ENCODE measurements around the gene IST1. TPM values are rescaled to one million over a fixed set of nuclear protein-coding genes. Genes with fewer than 3 reads are reported as not detected.

IST1 gene
- total and polyA plus RNA-seq, 4 donors = 33.8 to 95.3 (median 53.5) TPM

GRCh38 chr16:71971571-71971970 is 76.2 kb downstream of the IST1 start:
- Histone ChIP-seq H3K9me3 (ENCODE audit: control insufficient read depth in 4 of 4, low read length in 3 of 4) (no peaks in the 10 kb centered on the region), H3K4me1 (ENCODE audit: control insufficient read depth in 4 of 4, insufficient read depth in 4 of 4, low read length in 3 of 4) (no peaks in the 10 kb centered on the region), H3K36me3 (ENCODE audit: control insufficient read depth in 4 of 4, insufficient read depth in 3 of 4, low read depth in 1 of 4, low read length in 3 of 4) (peaks cover 0 to 7% (median 0%) of the 10 kb centered on the region in 4 donors), H3K9ac (ENCODE audit: low read depth in 1 of 2, low read length in 2 of 2) (no peak overlapping the region), H3K27ac (ENCODE audit: low read depth in 1 of 2, low read length in 2 of 2) (no peak overlapping the region), H3K27me3 (ENCODE audit: control insufficient read depth in 4 of 4, insufficient read depth in 4 of 4, low read length in 3 of 4) (no peaks in the 10 kb centered on the region), H3K4me3 (ENCODE audit: low read depth in 1 of 3, low read length in 3 of 3) (no peak overlapping the region)
- TF ChIP-seq HNF4A (conservative IDR thresholded peaks at IDR 0.05) (no peak), REST (IDR thresholded peaks at IDR 0.05) (no peak), NR2F2 (IDR thresholded peaks at IDR 0.05) (no peak), EGR1 (IDR thresholded peaks at IDR 0.05; ENCODE audit: low read depth in 2 of 2) (no peak), RXRA (IDR thresholded peaks at IDR 0.05) (no peak), GABPA (IDR thresholded peaks at IDR 0.05 in 1 of 2, conservative IDR thresholded peaks at IDR 0.05 in 1 of 2) (no peak), HNF4G (IDR thresholded peaks at IDR 0.05) (no peak), YY1 (IDR thresholded peaks at IDR 0.05) (no peak), ZBTB33 (IDR thresholded peaks at IDR 0.05) (no peak), RAD21 (IDR thresholded peaks at IDR 0.05) (no peak), TAF1 (conservative IDR thresholded peaks at IDR 0.05) (no peak), FOXA2 (IDR thresholded peaks at IDR 0.05) (no peak), FOXA1 (IDR thresholded peaks at IDR 0.05) (no peak), JUND (IDR thresholded peaks at IDR 0.05) (no peak), ATF3 (IDR thresholded peaks at IDR 0.05) (no peak), MAX (IDR thresholded peaks at IDR 0.05) (no peak), CTCF (IDR thresholded peaks at IDR 0.05; ENCODE audit: low read depth, low read length, missing input control) (no peak)
- 92% methylated on average over 4 of the region's 4 CpGs for WGBS
- DNase-seq (ENCODE audit: low spot score) = no peak

- Histone ChIP-seq H3K36me3 (ENCODE audit: control insufficient read depth in 4 of 4, insufficient read depth in 3 of 4, low read depth in 1 of 4, low read length in 3 of 4) (peaks cover 0 to 7% (median 2%) of the 10 kb centered on the region in 4 donors), H3K9ac (ENCODE audit: low read depth in 1 of 2, low read length in 2 of 2) (no peak overlapping the region), H3K9me3 (ENCODE audit: control insufficient read depth in 4 of 4, low read length in 3 of 4) (no peaks in the 10 kb centered on the region), H3K27ac (ENCODE audit: low read depth in 1 of 2, low read length in 2 of 2) (no peak overlapping the region), H3K4me1 (ENCODE audit: control insufficient read depth in 4 of 4, insufficient read depth in 4 of 4, low read length in 3 of 4) (no peaks in the 10 kb centered on the region), H3K27me3 (ENCODE audit: control insufficient read depth in 4 of 4, insufficient read depth in 4 of 4, low read length in 3 of 4) (no peaks in the 10 kb centered on the region), H3K4me3 (ENCODE audit: low read depth in 1 of 3, low read length in 3 of 3) (no peak overlapping the region)
- no peak for DNase-seq (ENCODE audit: low spot score)
- WGBS = 96% methylated on average over 3 of the region's 3 CpGs
- no peak for TF ChIP-seq HNF4G (IDR thresholded peaks at IDR 0.05)
- no peak for TF ChIP-seq GABPA (IDR thresholded peaks at IDR 0.05 in 1 of 2, conservative IDR thresholded peaks at IDR 0.05 in 1 of 2)
- TF ChIP-seq NR2F2 (IDR thresholded peaks at IDR 0.05) = no peak
- no peak for TF ChIP-seq ZBTB33 (IDR thresholded peaks at IDR 0.05)
- no peak for TF ChIP-seq HNF4A (conservative IDR thresholded peaks at IDR 0.05)
- no peak for TF ChIP-seq TAF1 (conservative IDR thresholded peaks at IDR 0.05)
- no peak for TF ChIP-seq SP1 (IDR thresholded peaks at IDR 0.05)
- no peak for TF ChIP-seq REST (IDR thresholded peaks at IDR 0.05)
- no peak for TF ChIP-seq ATF3 (IDR thresholded peaks at IDR 0.05)
- no peak for TF ChIP-seq RXRA (IDR thresholded peaks at IDR 0.05)
Measured at GRCh38 chr16:71972356-71972755, 77.0 kb downstream of the IST1 start.
